SK-N-SH (cell line): ENCODE measurements around the gene TKT. TPM values are rescaled to one million over a fixed set of nuclear protein-coding genes. Genes with fewer than 3 reads are reported as not detected.

Source experiments
- CTCF ChIA-PET: fragments of 300-600, 350-600 bp; formaldehyde crosslinking; extraction: SDS; loops from one replicate; lab custom pipeline; 2021; lab: Yijun Ruan, JAX
- POLR2A ChIA-PET: fragments of 350-600 bp; sonication (Branson Sonifier 250); formaldehyde crosslinking; extraction: SDS; loops from one replicate; lab custom pipeline; 2020; ENCODE audit warnings: antibody characterized with exemption, inconsistent platforms; lab: Yijun Ruan, JAX
- DNase-seq: peaks from one replicate; pipeline ENCODE4 v3.0.0; 2012
- H2AFZ ChIP-seq: fragments of 200-600 bp; sonication (generic); 2 replicates; pipeline ENCODE4 v1.8.1; 2016; ENCODE audit warnings: antibody characterized with exemption, mild to moderate bottlenecking, low read depth
- H3F3A ChIP-seq: fragments of 200-600 bp; sonication (generic); replicated peaks from 2 replicates; pipeline ENCODE3; 2016; ENCODE audit warnings: antibody characterized with exemption, mild to moderate bottlenecking; ENCODE audit not compliant: insufficient read depth
- H3K27ac ChIP-seq, 2 experiments: fragments of 200-500 bp in 1 of 2; fragments of 200-600 bp in 1 of 2; sonication (Bioruptor generic) in 1 of 2; sonication (generic), shearing (Covaris generic) in 1 of 2; 2 replicates each; pipeline versions ENCODE4 v1.5.1 to v1.6.1; 2014 to 2016; ENCODE audit warnings: low read depth in 2 of 2, inconsistent platforms in 1 of 2, low read length in 1 of 2, mild to moderate bottlenecking in 1 of 2, mixed read lengths in 1 of 2
- H3K27me3 ChIP-seq: fragments of 200-600 bp; sonication (generic), shearing (Covaris generic); 2 replicates; pipeline ENCODE4 v1.6.1; 2016; ENCODE audit warnings: mixed run types; ENCODE audit not compliant: insufficient read depth
- H3K36me3 ChIP-seq, 2 experiments: fragments of 200-500 bp in 1 of 2; fragments of 200-600 bp in 1 of 2; sonication (Bioruptor generic) in 1 of 2; sonication (generic) in 1 of 2; replicated peaks in 1 of 2; 2 replicates each; pipeline versions ENCODE3 to v1.5.1; 2014 to 2016; ENCODE audit warnings: low read length in 1 of 2, mild to moderate bottlenecking in 1 of 2; ENCODE audit not compliant: insufficient read depth in 2 of 2, control insufficient read depth in 1 of 2
- H3K4me1 ChIP-seq, 2 experiments: fragments of 200-500 bp in 1 of 2; fragments of 200-600 bp in 1 of 2; sonication (Bioruptor generic) in 1 of 2; sonication (generic), shearing (Covaris generic) in 1 of 2; 2 replicates each; pipeline versions ENCODE4 v1.5.1 to v1.6.1; 2014 to 2016; ENCODE audit warnings: low read depth in 1 of 2, low read length in 1 of 2, mixed run types in 1 of 2; ENCODE audit not compliant: insufficient read depth in 2 of 2, control insufficient read depth in 1 of 2
- H3K4me2 ChIP-seq: fragments of 200-600 bp; sonication (generic), shearing (Covaris generic); 2 replicates; pipeline ENCODE4 v1.6.1; 2017; ENCODE audit warnings: mixed run types
- H3K4me3 ChIP-seq, 2 experiments: fragments of 200-500 bp in 1 of 2; fragments of 200-600 bp in 1 of 2; sonication (Bioruptor generic) in 1 of 2; sonication (generic), shearing (Covaris generic) in 1 of 2; 2 replicates each; pipeline versions ENCODE4 v1.5.1 to v1.8.1; 2014 to 2016; ENCODE audit warnings: low read depth in 2 of 2, inconsistent platforms in 1 of 2, low read length in 1 of 2, mild to moderate bottlenecking in 1 of 2, mixed read lengths in 1 of 2, moderate library complexity in 1 of 2
- H3K79me2 ChIP-seq: fragments of 200-600 bp; sonication (generic); 2 replicates; pipeline ENCODE4 v1.8.1; 2017; ENCODE audit warnings: mild to moderate bottlenecking; ENCODE audit not compliant: insufficient read depth
- H3K9ac ChIP-seq: fragments of 200-600 bp; sonication (generic); 2 replicates; pipeline ENCODE4 v1.6.1; 2017; ENCODE audit warnings: mixed run types
- H3K9me2 ChIP-seq: fragments of 200-600 bp; sonication (generic); 2 replicates; pipeline ENCODE4 v1.6.1; 2017; ENCODE audit warnings: mixed run types
- H3K9me3 ChIP-seq: fragments of 200-600 bp; sonication (generic); 2 replicates; pipeline ENCODE4 v1.6.1; 2017; ENCODE audit warnings: mixed run types, mild to moderate bottlenecking, moderate library complexity
- H4K20me1 ChIP-seq: fragments of 200-600 bp; sonication (generic); 2 replicates; pipeline ENCODE4 v1.6.1; 2017; ENCODE audit warnings: mild to moderate bottlenecking, mixed run types; ENCODE audit not compliant: insufficient read depth
- CHD2 ChIP-seq: fragments of 150-350 bp; IDR thresholded peaks from 2 replicates; pipeline ENCODE4 v1.6.1; 2018; ENCODE audit warnings: low read length; ENCODE audit not compliant: partially characterized antibody
- EP300 ChIP-seq, 2 experiments: IDR thresholded peaks; 2 replicates each; pipeline versions ENCODE4 v1.4.0 to v1.6.1; 2012; ENCODE audit warnings: borderline replicate concordance in 1 of 2, low read depth in 1 of 2, low read length in 1 of 2
- FOSL2 ChIP-seq: IDR thresholded peaks from 2 replicates; pipeline ENCODE4 v1.4.0; 2012; ENCODE audit warnings: low read depth, mild to moderate bottlenecking, moderate library complexity, borderline replicate concordance
- FOXJ3 ChIP-seq: sonication (generic); formaldehyde crosslinking; IDR thresholded peaks from 2 replicates; pipeline ENCODE4 v1.5.1; 2020; ENCODE audit warnings: mild to moderate bottlenecking, missing genetic modification reagents
- FOXM1 ChIP-seq: IDR thresholded peaks from 2 replicates; pipeline ENCODE4 v1.4.0; 2012; ENCODE audit warnings: low read depth, mild to moderate bottlenecking
- GABPA ChIP-seq: IDR thresholded peaks from 2 replicates; pipeline ENCODE4 v1.4.0; 2012; ENCODE audit warnings: low read depth, mild to moderate bottlenecking
- GATA2 ChIP-seq: sonication (generic); formaldehyde crosslinking; IDR thresholded peaks from 2 replicates; pipeline ENCODE4 v1.5.0; 2020; ENCODE audit warnings: mild to moderate bottlenecking, missing genetic modification reagents
- JUND ChIP-seq: IDR thresholded peaks from 2 replicates; pipeline ENCODE4 v1.4.0; 2012
- MAX ChIP-seq: IDR thresholded peaks from 2 replicates; pipeline ENCODE4 v1.4.0; 2012; ENCODE audit warnings: low read depth
- MXI1 ChIP-seq: IDR thresholded peaks from 2 replicates; pipeline ENCODE4 v1.6.1; 2012; ENCODE audit warnings: mild to moderate bottlenecking, low read depth, low read length, improper control_type of control experiment
- NFIC ChIP-seq: IDR thresholded peaks from 2 replicates; pipeline ENCODE4 v1.4.0; 2012; ENCODE audit warnings: borderline replicate concordance
- PBX3 ChIP-seq: IDR thresholded peaks from 2 replicates; pipeline ENCODE4; 2012
- POLR2AphosphoS5 ChIP-seq: IDR thresholded peaks from 2 replicates; pipeline ENCODE4 v1.6.1; 2012; ENCODE audit warnings: low read depth, low read length
- RCOR1 ChIP-seq: fragments of 150-350 bp; IDR thresholded peaks from 2 replicates; pipeline ENCODE4 v1.6.1; 2017; ENCODE audit warnings: antibody characterized with exemption, low read length
- SMC3 ChIP-seq: IDR thresholded peaks from 2 replicates; pipeline ENCODE4 v1.6.1; 2012; ENCODE audit warnings: low read depth, low read length, improper control_type of control experiment
- TAF1 ChIP-seq: IDR thresholded peaks from 2 replicates; pipeline ENCODE4 v1.6.1; 2012; ENCODE audit warnings: low read depth, mild to moderate bottlenecking, low read length, moderate library complexity, borderline replicate concordance
- TCF12 ChIP-seq: IDR thresholded peaks from 2 replicates; pipeline ENCODE4 v1.4.0; 2012
- USF1 ChIP-seq: IDR thresholded peaks from 2 replicates; pipeline ENCODE4 v1.4.0; 2012; ENCODE audit warnings: low read depth, borderline replicate concordance
- ZBTB33 ChIP-seq: IDR thresholded peaks from 2 replicates; pipeline ENCODE4 v1.4.0; 2012; ENCODE audit warnings: low read depth, borderline replicate concordance
- WGBS: methylation state at CpG from one replicate; pipeline ENCODE4 v1.1.6; 2017; ENCODE audit warnings: low lambda C conversion rate; 5-methylcytosine and 5-hydroxymethylcytosine counted together
- polyA plus RNA-seq, 3 experiments: library from polyadenylated mRNA; depleted of rRNA; stranded (reverse); fragments of >200 nt; gene quantifications; 2 replicates each; pipeline ENCODE4 v1.2.3, GENCODE V29; 2012
- TF ChIP-seq, protein P1 (sequence below): IDR thresholded peaks from 2 replicates; pipeline ENCODE4 v1.6.1; 2012; ENCODE audit warnings: mild to moderate bottlenecking, low read depth, low read length, moderate library complexity
- TF ChIP-seq, protein P2 (sequence below): fragments of 200-600 bp; sonication (generic); IDR thresholded peaks from 2 replicates; pipeline ENCODE4 v1.6.1; 2017; ENCODE audit warnings: antibody characterized with exemption, mild to moderate bottlenecking, moderate library complexity

Gene TKT
- polyA plus RNA-seq, 1 of the 3 experiments (the other 2 are of a cell fraction): 144 TPM

- ChIA-PET CTCF (interaction anchor here (0.8 to 1.0 kb wide), 2 partner anchors 13 to 26 kb away, joined by 3 read pairs; no protein-coding TSS in a partner anchor), POLR2A (no interaction called here)
- H2AFZ ChIP-seq: peak overlapping the region; percentile 87
- TF ChIP-seq EP300 (IDR thresholded peaks at IDR 0.05; ENCODE audit: borderline replicate concordance in 1 of 2, low read depth in 1 of 2, low read length in 1 of 2): peak in 1 of 2 experiments; percentile 72; a peak in 1 of 4 replicates
- peak; percentile 12; the same call in 1 of the 2 replicates for TF ChIP-seq JUND
- TF ChIP-seq, protein P1, sequence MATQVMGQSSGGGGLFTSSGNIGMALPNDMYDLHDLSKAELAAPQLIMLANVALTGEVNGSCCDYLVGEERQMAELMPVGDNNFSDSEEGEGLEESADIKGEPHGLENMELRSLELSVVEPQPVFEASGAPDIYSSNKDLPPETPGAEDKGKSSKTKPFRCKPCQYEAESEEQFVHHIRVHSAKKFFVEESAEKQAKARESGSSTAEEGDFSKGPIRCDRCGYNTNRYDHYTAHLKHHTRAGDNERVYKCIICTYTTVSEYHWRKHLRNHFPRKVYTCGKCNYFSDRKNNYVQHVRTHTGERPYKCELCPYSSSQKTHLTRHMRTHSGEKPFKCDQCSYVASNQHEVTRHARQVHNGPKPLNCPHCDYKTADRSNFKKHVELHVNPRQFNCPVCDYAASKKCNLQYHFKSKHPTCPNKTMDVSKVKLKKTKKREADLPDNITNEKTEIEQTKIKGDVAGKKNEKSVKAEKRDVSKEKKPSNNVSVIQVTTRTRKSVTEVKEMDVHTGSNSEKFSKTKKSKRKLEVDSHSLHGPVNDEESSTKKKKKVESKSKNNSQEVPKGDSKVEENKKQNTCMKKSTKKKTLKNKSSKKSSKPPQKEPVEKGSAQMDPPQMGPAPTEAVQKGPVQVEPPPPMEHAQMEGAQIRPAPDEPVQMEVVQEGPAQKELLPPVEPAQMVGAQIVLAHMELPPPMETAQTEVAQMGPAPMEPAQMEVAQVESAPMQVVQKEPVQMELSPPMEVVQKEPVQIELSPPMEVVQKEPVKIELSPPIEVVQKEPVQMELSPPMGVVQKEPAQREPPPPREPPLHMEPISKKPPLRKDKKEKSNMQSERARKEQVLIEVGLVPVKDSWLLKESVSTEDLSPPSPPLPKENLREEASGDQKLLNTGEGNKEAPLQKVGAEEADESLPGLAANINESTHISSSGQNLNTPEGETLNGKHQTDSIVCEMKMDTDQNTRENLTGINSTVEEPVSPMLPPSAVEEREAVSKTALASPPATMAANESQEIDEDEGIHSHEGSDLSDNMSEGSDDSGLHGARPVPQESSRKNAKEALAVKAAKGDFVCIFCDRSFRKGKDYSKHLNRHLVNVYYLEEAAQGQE: 0 out of 2 replicates have a peak, but pooled peaks have one; percentile 46
- no peak for TF ChIP-seq ZBTB33
- peak; percentile 76 for TF ChIP-seq TCF12
- peak; percentile 67 for TF ChIP-seq NFIC
- no peak for TF ChIP-seq FOXM1
- 0 out of 2 replicates have a peak, but pooled peaks have one; percentile 11 for TF ChIP-seq USF1
- peak; percentile 95 for TF ChIP-seq MAX
- TF ChIP-seq GABPA: no peak
- peak; percentile 40; the same call in 1 of the 2 replicates for TF ChIP-seq FOXJ3 (CRISPR knock-in tag)
- no peak for TF ChIP-seq GATA2
- peak; percentile 14; the same call in 1 of the 2 replicates for TF ChIP-seq PBX3
- TF ChIP-seq, protein P2, sequence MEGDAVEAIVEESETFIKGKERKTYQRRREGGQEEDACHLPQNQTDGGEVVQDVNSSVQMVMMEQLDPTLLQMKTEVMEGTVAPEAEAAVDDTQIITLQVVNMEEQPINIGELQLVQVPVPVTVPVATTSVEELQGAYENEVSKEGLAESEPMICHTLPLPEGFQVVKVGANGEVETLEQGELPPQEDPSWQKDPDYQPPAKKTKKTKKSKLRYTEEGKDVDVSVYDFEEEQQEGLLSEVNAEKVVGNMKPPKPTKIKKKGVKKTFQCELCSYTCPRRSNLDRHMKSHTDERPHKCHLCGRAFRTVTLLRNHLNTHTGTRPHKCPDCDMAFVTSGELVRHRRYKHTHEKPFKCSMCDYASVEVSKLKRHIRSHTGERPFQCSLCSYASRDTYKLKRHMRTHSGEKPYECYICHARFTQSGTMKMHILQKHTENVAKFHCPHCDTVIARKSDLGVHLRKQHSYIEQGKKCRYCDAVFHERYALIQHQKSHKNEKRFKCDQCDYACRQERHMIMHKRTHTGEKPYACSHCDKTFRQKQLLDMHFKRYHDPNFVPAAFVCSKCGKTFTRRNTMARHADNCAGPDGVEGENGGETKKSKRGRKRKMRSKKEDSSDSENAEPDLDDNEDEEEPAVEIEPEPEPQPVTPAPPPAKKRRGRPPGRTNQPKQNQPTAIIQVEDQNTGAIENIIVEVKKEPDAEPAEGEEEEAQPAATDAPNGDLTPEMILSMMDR: no peak
- no peak for TF ChIP-seq MXI1
- TF ChIP-seq RCOR1: no peak
- TF ChIP-seq CHD2: peak; percentile 18
- no peak for TF ChIP-seq SMC3
- TF ChIP-seq FOSL2: peak; percentile 69; the same call in 1 of the 2 replicates
- peak; percentile 72; the same call in 1 of the 2 replicates for TF ChIP-seq TAF1
- TF ChIP-seq POLR2AphosphoS5: peak; percentile 72; the same call in 1 of the 2 replicates
Observed at GRCh38 chr3:53269888-53270880, 14.4 kb upstream of the TKT start.

More at GRCh38 chr3:53269888-53270880, 14.4 kb upstream of the TKT start:
- H3K27ac ChIP-seq: peak overlapping the region; percentile 80 to 90
- H3K4me1 ChIP-seq: peaks cover 9 to 18% of the 10 kb centered on the region in 2 experiments; a peak in 3 of 4 replicates
- DNase-seq: peak; percentile 58
- H3K36me3 ChIP-seq: no peaks in the 10 kb centered on the region
- peaks cover 15% of the 10 kb centered on the region for H3F3A ChIP-seq
- H4K20me1 ChIP-seq: no peaks in the 10 kb centered on the region
- no peaks in the 10 kb centered on the region for H3K27me3 ChIP-seq
- 33% methylated on average over 12 of the region's 12 CpGs for WGBS
- H3K9me2 ChIP-seq: no peaks in the 10 kb centered on the region
- no peaks in the 10 kb centered on the region for H3K79me2 ChIP-seq
- H3K4me3 ChIP-seq: 0 out of 4 replicates have a peak overlapping the region, but pooled peaks of 1 of the 2 experiments have one; percentile 20
- no peaks in the 10 kb centered on the region for H3K9me3 ChIP-seq
- H3K4me2 ChIP-seq: peak overlapping the region; percentile 56; the same call in 1 of the 2 replicates
- H3K9ac ChIP-seq: peak overlapping the region; percentile 69
